ENCODE results near the gene ARPC4.

DNA sequence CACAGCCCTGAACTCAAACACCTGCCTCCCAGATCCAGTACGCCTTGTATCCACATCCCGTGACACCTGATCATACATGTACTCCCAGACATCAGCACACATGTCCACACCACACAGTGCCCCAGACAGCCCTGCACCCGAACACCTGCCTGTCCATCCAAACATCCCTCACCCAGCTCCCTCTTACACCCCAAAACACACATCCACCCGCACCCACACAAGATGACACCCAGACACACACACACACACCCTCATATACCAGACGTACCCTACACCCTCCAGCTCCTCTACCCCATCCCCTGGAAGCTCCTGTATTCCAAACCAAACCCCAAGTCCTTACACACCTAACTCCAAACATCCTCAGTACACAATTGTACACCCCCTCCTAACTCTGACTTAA lies 23.9 kb upstream of the ARPC4 start:
- TF ChIP-seq CTCF (IDR thresholded peaks at IDR 0.05 in 4 of 5, conservative IDR thresholded peaks at IDR 0.05 in 1 of 5), result no peak
- TF ChIP-seq POLR2A (IDR thresholded peaks at IDR 0.05), result no peak

Data from gastrocnemius medialis (tissue), 4 donors.